GM23338 (cell line): Measurements from ENCODE around the gene RECQL.

Source experiments
- CREB1 ChIP-seq: fragments of 250-450 bp; sonication (Bioruptor Pico); IDR thresholded peaks from 2 replicates; pipeline ENCODE4 v1.5.0; 2020; ENCODE audit warnings: low read depth, mild to moderate bottlenecking, moderate library complexity
- CTCF ChIP-seq, 2 experiments: fragments of 200-600 bp in 1 of 2; sonication (generic) in 1 of 2; conservative IDR thresholded peaks; 2 replicates each; pipeline versions ENCODE4 v1.5.1 to v1.6.1; 2016 to 2017; ENCODE audit warnings: antibody characterized with exemption in 2 of 2, low read depth in 2 of 2, mild to moderate bottlenecking in 2 of 2, moderate library complexity in 1 of 2
- EZH2 ChIP-seq: fragments of 200-600 bp; sonication (generic); IDR thresholded peaks from one replicate; pipeline ENCODE4 v1.8.0; 2017; ENCODE audit warnings: antibody characterized with exemption, mild to moderate bottlenecking, low read depth; ENCODE audit not compliant: unreplicated experiment
- EZH2phosphoT487 ChIP-seq: fragments of 200-600 bp; sonication (generic); IDR thresholded peaks from one replicate; pipeline ENCODE4 v1.8.1; 2018; ENCODE audit warnings: antibody characterized with exemption; ENCODE audit not compliant: unreplicated experiment
- JUNB ChIP-seq: IDR thresholded peaks from one replicate; pipeline ENCODE4 v1.6.1; 2016; ENCODE audit warnings: antibody characterized with exemption; ENCODE audit not compliant: unreplicated experiment
- NANOG ChIP-seq: IDR thresholded peaks from 2 replicates; pipeline ENCODE4 v1.6.1; 2016; ENCODE audit warnings: antibody characterized with exemption, borderline replicate concordance
- POLR2AphosphoS5 ChIP-seq: IDR thresholded peaks from 2 replicates; pipeline ENCODE4 v1.6.1; 2016; ENCODE audit warnings: antibody characterized with exemption, low read depth
- REST ChIP-seq: IDR thresholded peaks from one replicate; pipeline ENCODE4 v1.6.1; 2018; ENCODE audit warnings: antibody characterized with exemption; ENCODE audit not compliant: unreplicated experiment
- ZNF331 ChIP-seq: fragments of 250-450 bp; sonication (Bioruptor Pico); IDR thresholded peaks from 2 replicates; pipeline ENCODE4 v1.5.0; 2020; ENCODE audit warnings: low read depth, mild to moderate bottlenecking, moderate library complexity

GRCh38 chr12:21526721-21527345, 25.4 kb upstream of the RECQL start:
- TF ChIP-seq POLR2AphosphoS5 (no peak), CTCF (conservative IDR thresholded peaks at IDR 0.05; ENCODE audit: low read depth in 2 of 2) (no peak), CREB1 (CRISPR knock-in tag) (no peak), ZNF331 (CRISPR knock-in tag) (no peak), EZH2phosphoT487 (no peak), NANOG (no peak), REST (no peak), EZH2 (no peak), JUNB (no peak)
